GM12878 (cell line): ENCODE results near the gene KDM6B. TPM values are rescaled to one million over a fixed set of nuclear protein-coding genes. Genes with fewer than 3 reads are reported as not detected.

Experiments
- BHLHE40 ChIP-seq, 2 experiments: fragments of 450-650 bp in 1 of 2; IDR thresholded peaks; 2 replicates each; pipeline ENCODE4 v1.6.1; 2011 to 2017; ENCODE audit warnings: low read depth in 2 of 2, borderline replicate concordance in 1 of 2, improper control_type of control experiment in 1 of 2, low read length in 1 of 2, mild to moderate bottlenecking in 1 of 2
- EZH2 ChIP-seq: IDR thresholded peaks from 2 replicates; pipeline ENCODE4 v1.6.1; 2012; ENCODE audit warnings: low read depth, mild to moderate bottlenecking, control low read depth, inconsistent platforms, low read length, borderline replicate concordance; ENCODE audit not compliant: control insufficient read depth
- MXI1 ChIP-seq: fragments of 150-350 bp; IDR thresholded peaks from 2 replicates; pipeline ENCODE4 v1.6.1; 2011; ENCODE audit warnings: low read depth, mild to moderate bottlenecking, inconsistent platforms, low read length, improper control_type of control experiment
- NFYB ChIP-seq: IDR thresholded peaks from 2 replicates; pipeline ENCODE4 v1.6.1; 2011; ENCODE audit warnings: low read depth, mild to moderate bottlenecking, low read length, improper control_type of control experiment, moderate library complexity; ENCODE audit not compliant: insufficient read depth
- POLR2AphosphoS2 ChIP-seq: IDR thresholded peaks from 2 replicates; pipeline ENCODE4 v1.6.1; 2011; ENCODE audit warnings: low read depth, mild to moderate bottlenecking, low read length, improper control_type of control experiment, moderate library complexity
- SIN3A ChIP-seq: IDR thresholded peaks from 2 replicates; pipeline ENCODE4 v1.6.1; 2012; ENCODE audit warnings: low read depth, low read length, improper control_type of control experiment
- TCF12 ChIP-seq: IDR thresholded peaks from 2 replicates; pipeline ENCODE4 v1.6.1; 2011; ENCODE audit warnings: low read depth, mild to moderate bottlenecking, low read length
- YY1 ChIP-seq: IDR thresholded peaks from 2 replicates; pipeline ENCODE4 v1.6.1; 2011; ENCODE audit warnings: low read depth, mild to moderate bottlenecking, low read length
- ZNF24 ChIP-seq: fragments of 450-650 bp; IDR thresholded peaks from 2 replicates; pipeline ENCODE4 v1.6.1; 2017; ENCODE audit warnings: antibody characterized with exemption, mild to moderate bottlenecking
- polyA plus RNA-seq, 11 experiments: library from polyadenylated mRNA; depleted of rRNA in 4 of 11; unstranded in 6 of 11; stranded (reverse) in 5 of 11; fragments of >200 nt; fragmentation: Nextera tagmentation in 4 of 11; fragmentation: Illumina TruSeq in 1 of 11; extraction: Ambion mirVana in 4 of 11; extraction: Trizol in 1 of 11; gene quantifications; 1 replicate in 1 of 11; 2 replicates in 10 of 11; pipeline versions ENCODE4 v1.2.1 to v1.2.3, GENCODE V29; 2011 to 2016; ENCODE audit warnings: inconsistent platforms in 2 of 11, missing spikeins in 2 of 11, low read depth in 1 of 11
- total RNA-seq, 4 experiments: library from RNA; depleted of rRNA in 3 of 4; stranded (reverse); fragments of >200 nt in 3 of 4; fragmentation: Illumina TruSeq in 1 of 4; extraction: Trizol in 1 of 4; gene quantifications; 2 replicates each; pipeline versions ENCODE4 v1.2.1 to v1.2.3, GENCODE V29; 2013 to 2021
- TF ChIP-seq, protein P1 (sequence below): IDR thresholded peaks from 2 replicates; pipeline ENCODE4 v1.6.1; 2011; ENCODE audit warnings: borderline replicate concordance, low read depth, mild to moderate bottlenecking, moderate library complexity, low read length; ENCODE audit not compliant: insufficient read depth, poor library complexity, severe bottlenecking
- TF ChIP-seq, protein P2 (sequence below): fragments of 450-650 bp; IDR thresholded peaks from 2 replicates; pipeline ENCODE4 v1.6.1; 2016; ENCODE audit warnings: mild to moderate bottlenecking, moderate library complexity, borderline replicate concordance
- TF ChIP-seq, protein P3 (sequence below): IDR thresholded peaks from 2 replicates; pipeline ENCODE4 v1.6.1; 2011; ENCODE audit warnings: low read depth, mild to moderate bottlenecking, low read length, moderate library complexity, borderline replicate concordance; ENCODE audit errors: extremely low read depth

KDM6B gene
- total and polyA plus RNA-seq, 10 of the 15 experiments (the other 5 are each of a cell fraction or from before 2014, with no cell fraction given) = 0.05 to 33.5 (median 2.3) TPM

DNA sequence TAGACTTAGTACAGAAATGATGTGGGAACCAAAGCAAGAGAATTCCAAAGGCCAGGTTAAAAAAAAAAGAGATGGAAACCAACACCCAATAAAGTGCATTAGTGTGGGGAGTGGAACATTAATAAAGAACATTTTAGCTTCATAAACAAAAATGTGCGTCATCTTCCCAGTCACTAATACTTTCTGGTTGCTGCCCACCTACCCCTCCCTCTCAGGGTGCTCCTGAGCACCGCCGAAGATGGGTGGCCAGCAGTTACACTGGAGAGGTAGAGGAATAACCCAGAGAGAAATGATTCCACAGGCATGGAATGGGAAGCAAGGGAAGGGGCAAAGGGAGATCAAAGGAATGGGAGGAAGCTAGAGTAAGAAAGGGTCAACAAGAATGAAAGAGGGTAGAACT, 48.6 kb downstream of the KDM6B start (continued):
- no peak for TF ChIP-seq YY1
- TF ChIP-seq ZNF24 = no peak
- no peak for TF ChIP-seq TCF12
- TF ChIP-seq, protein P1, sequence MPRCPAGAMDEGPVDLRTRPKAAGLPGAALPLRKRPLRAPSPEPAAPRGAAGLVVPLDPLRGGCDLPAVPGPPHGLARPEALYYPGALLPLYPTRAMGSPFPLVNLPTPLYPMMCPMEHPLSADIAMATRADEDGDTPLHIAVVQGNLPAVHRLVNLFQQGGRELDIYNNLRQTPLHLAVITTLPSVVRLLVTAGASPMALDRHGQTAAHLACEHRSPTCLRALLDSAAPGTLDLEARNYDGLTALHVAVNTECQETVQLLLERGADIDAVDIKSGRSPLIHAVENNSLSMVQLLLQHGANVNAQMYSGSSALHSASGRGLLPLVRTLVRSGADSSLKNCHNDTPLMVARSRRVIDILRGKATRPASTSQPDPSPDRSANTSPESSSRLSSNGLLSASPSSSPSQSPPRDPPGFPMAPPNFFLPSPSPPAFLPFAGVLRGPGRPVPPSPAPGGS = no peak
- TF ChIP-seq BHLHE40 (IDR thresholded peaks at IDR 0.05; ENCODE audit: borderline replicate concordance in 1 of 2, low read depth in 2 of 2, low read length in 1 of 2) = no peak
- TF ChIP-seq, protein P2, sequence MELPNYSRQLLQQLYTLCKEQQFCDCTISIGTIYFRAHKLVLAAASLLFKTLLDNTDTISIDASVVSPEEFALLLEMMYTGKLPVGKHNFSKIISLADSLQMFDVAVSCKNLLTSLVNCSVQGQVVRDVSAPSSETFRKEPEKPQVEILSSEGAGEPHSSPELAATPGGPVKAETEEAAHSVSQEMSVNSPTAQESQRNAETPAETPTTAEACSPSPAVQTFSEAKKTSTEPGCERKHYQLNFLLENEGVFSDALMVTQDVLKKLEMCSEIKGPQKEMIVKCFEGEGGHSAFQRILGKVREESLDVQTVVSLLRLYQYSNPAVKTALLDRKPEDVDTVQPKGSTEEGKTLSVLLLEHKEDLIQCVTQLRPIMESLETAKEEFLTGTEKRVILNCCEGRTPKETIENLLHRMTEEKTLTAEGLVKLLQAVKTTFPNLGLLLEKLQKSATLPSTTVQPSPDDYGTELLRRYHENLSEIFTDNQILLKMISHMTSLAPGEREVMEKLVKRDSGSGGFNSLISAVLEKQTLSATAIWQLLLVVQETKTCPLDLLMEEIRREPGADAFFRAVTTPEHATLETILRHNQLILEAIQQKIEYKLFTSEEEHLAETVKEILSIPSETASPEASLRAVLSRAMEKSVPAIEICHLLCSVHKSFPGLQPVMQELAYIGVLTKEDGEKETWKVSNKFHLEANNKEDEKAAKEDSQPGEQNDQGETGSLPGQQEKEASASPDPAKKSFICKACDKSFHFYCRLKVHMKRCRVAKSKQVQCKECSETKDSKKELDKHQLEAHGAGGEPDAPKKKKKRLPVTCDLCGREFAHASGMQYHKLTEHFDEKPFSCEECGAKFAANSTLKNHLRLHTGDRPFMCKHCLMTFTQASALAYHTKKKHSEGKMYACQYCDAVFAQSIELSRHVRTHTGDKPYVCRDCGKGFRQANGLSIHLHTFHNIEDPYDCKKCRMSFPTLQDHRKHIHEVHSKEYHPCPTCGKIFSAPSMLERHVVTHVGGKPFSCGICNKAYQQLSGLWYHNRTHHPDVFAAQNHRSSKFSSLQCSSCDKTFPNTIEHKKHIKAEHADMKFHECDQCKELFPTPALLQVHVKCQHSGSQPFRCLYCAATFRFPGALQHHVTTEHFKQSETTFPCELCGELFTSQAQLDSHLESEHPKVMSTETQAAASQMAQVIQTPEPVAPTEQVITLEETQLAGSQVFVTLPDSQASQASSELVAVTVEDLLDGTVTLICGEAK = no peak
- TF ChIP-seq POLR2AphosphoS2 = no peak
- TF ChIP-seq MXI1 = no peak
- TF ChIP-seq, protein P3, sequence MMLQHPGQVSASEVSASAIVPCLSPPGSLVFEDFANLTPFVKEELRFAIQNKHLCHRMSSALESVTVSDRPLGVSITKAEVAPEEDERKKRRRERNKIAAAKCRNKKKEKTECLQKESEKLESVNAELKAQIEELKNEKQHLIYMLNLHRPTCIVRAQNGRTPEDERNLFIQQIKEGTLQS = no peak
- no peak for TF ChIP-seq NFYB
- TF ChIP-seq SIN3A = no peak
- no peak for TF ChIP-seq EZH2

Other genes with a start within 250 kb of the KDM6B start
Only the 7 nearest of the 19 such genes appear.
- gene TMEM88, start 20.8 kb downstream of the KDM6B start, total RNA-seq (2014; rRNA removed) = 0.16 and 0.62 TPM in 2 replicates
- gene TMEM88, start 20.8 kb downstream of the KDM6B start, total RNA-seq (2014; rRNA removed; fragmentation: Illumina TruSeq; extraction: Trizol) = 0.28 TPM in 1 of 2 replicates, not detected in the other
- gene TMEM88, start 20.8 kb downstream of the KDM6B start, total RNA-seq (2021) = 0.69 and 1.1 TPM in 2 replicates
- gene TMEM88, start 20.8 kb downstream of the KDM6B start, polyA plus RNA-seq (2011; rRNA removed) = 0.20 TPM in 1 of 2 replicates, not detected in the other
- gene TMEM88, start 20.8 kb downstream of the KDM6B start, polyA plus RNA-seq (2014; fragmentation: Illumina TruSeq; extraction: Trizol) = 0.21 TPM in 1 of 2 replicates, not detected in the other
- not detected for gene TMEM88, start 20.8 kb downstream of the KDM6B start, polyA plus RNA-seq (2014; fragmentation: Nextera tagmentation; extraction: Ambion mirVana)
- 0.22 and 2.2 TPM in 2 replicates for gene TMEM88, start 20.8 kb downstream of the KDM6B start, polyA plus RNA-seq (2014; rRNA removed)
- gene TMEM88, start 20.8 kb downstream of the KDM6B start, polyA plus RNA-seq (2016; fragmentation: Nextera tagmentation; extraction: Ambion mirVana) = under 1 TPM in 1 of 2 experiments, not detected in 1; 0.24 TPM
- gene NAA38, start 23.3 kb downstream of the KDM6B start, total RNA-seq (2014; rRNA removed) = 197 and 248 TPM in 2 replicates
- gene NAA38, start 23.3 kb downstream of the KDM6B start, total RNA-seq (2014; rRNA removed; fragmentation: Illumina TruSeq; extraction: Trizol) = 98.5 and 108 TPM in 2 replicates
- gene NAA38, start 23.3 kb downstream of the KDM6B start, total RNA-seq (2021) = 112 and 116 TPM in 2 replicates
- 28.4 and 82.1 TPM in 2 replicates for gene NAA38, start 23.3 kb downstream of the KDM6B start, polyA plus RNA-seq (2011; rRNA removed)
- 2.7 and 31.5 TPM in 2 replicates for gene NAA38, start 23.3 kb downstream of the KDM6B start, polyA plus RNA-seq (2014; fragmentation: Illumina TruSeq; extraction: Trizol)
- gene NAA38, start 23.3 kb downstream of the KDM6B start, polyA plus RNA-seq (2014; fragmentation: Nextera tagmentation; extraction: Ambion mirVana) = 100 to 1,000 TPM; 206 to 231 TPM
- 223 and 292 TPM in 2 replicates for gene NAA38, start 23.3 kb downstream of the KDM6B start, polyA plus RNA-seq (2014; rRNA removed)
- gene NAA38, start 23.3 kb downstream of the KDM6B start, polyA plus RNA-seq (2016; fragmentation: Nextera tagmentation; extraction: Ambion mirVana) = 100 to 1,000 TPM; 323 to 337 TPM
- 6.8 and 8.4 TPM in 2 replicates for gene CYB5D1, start 23.8 kb downstream of the KDM6B start, total RNA-seq (2014; rRNA removed)
- gene CYB5D1, start 23.8 kb downstream of the KDM6B start, total RNA-seq (2014; rRNA removed; fragmentation: Illumina TruSeq; extraction: Trizol) = 5.8 and 6.6 TPM in 2 replicates
- gene CYB5D1, start 23.8 kb downstream of the KDM6B start, total RNA-seq (2021) = 7.7 and 7.9 TPM in 2 replicates
- gene CYB5D1, start 23.8 kb downstream of the KDM6B start, polyA plus RNA-seq (2011; rRNA removed) = 6.1 and 7.3 TPM in 2 replicates
- gene CYB5D1, start 23.8 kb downstream of the KDM6B start, polyA plus RNA-seq (2014; fragmentation: Illumina TruSeq; extraction: Trizol) = 8.7 and 10.7 TPM in 2 replicates
- gene CYB5D1, start 23.8 kb downstream of the KDM6B start, polyA plus RNA-seq (2014; fragmentation: Nextera tagmentation; extraction: Ambion mirVana) = 1 to 10 TPM; 1.6 TPM
- 6.9 and 8.1 TPM in 2 replicates for gene CYB5D1, start 23.8 kb downstream of the KDM6B start, polyA plus RNA-seq (2014; rRNA removed)
- gene CYB5D1, start 23.8 kb downstream of the KDM6B start, polyA plus RNA-seq (2016; fragmentation: Nextera tagmentation; extraction: Ambion mirVana) = 1 to 10 TPM; 4.3 to 5.0 TPM
- 53.9 and 58.8 TPM in 2 replicates for gene CHD3, start 54.6 kb downstream of the KDM6B start, total RNA-seq (2014; rRNA removed)
- gene CHD3, start 54.6 kb downstream of the KDM6B start, total RNA-seq (2014; rRNA removed; fragmentation: Illumina TruSeq; extraction: Trizol) = 36.8 and 37.4 TPM in 2 replicates
- gene CHD3, start 54.6 kb downstream of the KDM6B start, total RNA-seq (2021) = 77.5 and 86.8 TPM in 2 replicates
- gene CHD3, start 54.6 kb downstream of the KDM6B start, polyA plus RNA-seq (2011; rRNA removed) = 32.2 and 40.8 TPM in 2 replicates
- gene CHD3, start 54.6 kb downstream of the KDM6B start, polyA plus RNA-seq (2014; fragmentation: Illumina TruSeq; extraction: Trizol) = 53.9 and 56.1 TPM in 2 replicates
- gene CHD3, start 54.6 kb downstream of the KDM6B start, polyA plus RNA-seq (2014; fragmentation: Nextera tagmentation; extraction: Ambion mirVana) = 1 to 10 TPM; 1.4 to 3.3 TPM
- gene CHD3, start 54.6 kb downstream of the KDM6B start, polyA plus RNA-seq (2014; rRNA removed) = 55.1 and 69.0 TPM in 2 replicates
- 10 to 100 TPM; 13.2 to 14.4 TPM for gene CHD3, start 54.6 kb downstream of the KDM6B start, polyA plus RNA-seq (2016; fragmentation: Nextera tagmentation; extraction: Ambion mirVana)
- gene RNF227, start 82.1 kb downstream of the KDM6B start, total RNA-seq (2014; rRNA removed) = 1.0 and 1.3 TPM in 2 replicates
- gene RNF227, start 82.1 kb downstream of the KDM6B start, total RNA-seq (2014; rRNA removed; fragmentation: Illumina TruSeq; extraction: Trizol) = 1.0 and 1.3 TPM in 2 replicates
- gene RNF227, start 82.1 kb downstream of the KDM6B start, total RNA-seq (2021) = 0.90 and 1.6 TPM in 2 replicates
- 2.8 and 3.5 TPM in 2 replicates for gene RNF227, start 82.1 kb downstream of the KDM6B start, polyA plus RNA-seq (2011; rRNA removed)
- 1.1 and 1.5 TPM in 2 replicates for gene RNF227, start 82.1 kb downstream of the KDM6B start, polyA plus RNA-seq (2014; fragmentation: Illumina TruSeq; extraction: Trizol)
- gene RNF227, start 82.1 kb downstream of the KDM6B start, polyA plus RNA-seq (2014; fragmentation: Nextera tagmentation; extraction: Ambion mirVana) = under 1 TPM; 0.49 to 0.87 TPM
- 1.7 and 5.0 TPM in 2 replicates for gene RNF227, start 82.1 kb downstream of the KDM6B start, polyA plus RNA-seq (2014; rRNA removed)
- 1 to 10 TPM; 1.2 to 2.4 TPM for gene RNF227, start 82.1 kb downstream of the KDM6B start, polyA plus RNA-seq (2016; fragmentation: Nextera tagmentation; extraction: Ambion mirVana)
- gene KCNAB3, start 95.6 kb downstream of the KDM6B start, total RNA-seq (2014; rRNA removed) = 1.9 and 2.3 TPM in 2 replicates
- 1.2 and 1.6 TPM in 2 replicates for gene KCNAB3, start 95.6 kb downstream of the KDM6B start, total RNA-seq (2014; rRNA removed; fragmentation: Illumina TruSeq; extraction: Trizol)
- gene KCNAB3, start 95.6 kb downstream of the KDM6B start, total RNA-seq (2021) = 3.9 and 7.0 TPM in 2 replicates
- 1.6 and 1.9 TPM in 2 replicates for gene KCNAB3, start 95.6 kb downstream of the KDM6B start, polyA plus RNA-seq (2011; rRNA removed)
- gene KCNAB3, start 95.6 kb downstream of the KDM6B start, polyA plus RNA-seq (2014; fragmentation: Illumina TruSeq; extraction: Trizol) = 2.0 and 2.6 TPM in 2 replicates
- under 1 TPM; 0.22 to 0.42 TPM for gene KCNAB3, start 95.6 kb downstream of the KDM6B start, polyA plus RNA-seq (2014; fragmentation: Nextera tagmentation; extraction: Ambion mirVana)
- 6.3 and 7.9 TPM in 2 replicates for gene KCNAB3, start 95.6 kb downstream of the KDM6B start, polyA plus RNA-seq (2014; rRNA removed)
- gene KCNAB3, start 95.6 kb downstream of the KDM6B start, polyA plus RNA-seq (2016; fragmentation: Nextera tagmentation; extraction: Ambion mirVana) = 1 to 10 TPM; 1.5 to 1.7 TPM
- gene TRAPPC1, start 97.7 kb downstream of the KDM6B start, total RNA-seq (2014; rRNA removed) = 42.3 and 46.4 TPM in 2 replicates
- 28.7 and 31.3 TPM in 2 replicates for gene TRAPPC1, start 97.7 kb downstream of the KDM6B start, total RNA-seq (2014; rRNA removed; fragmentation: Illumina TruSeq; extraction: Trizol)
- 173 and 193 TPM in 2 replicates for gene TRAPPC1, start 97.7 kb downstream of the KDM6B start, total RNA-seq (2021)
- gene TRAPPC1, start 97.7 kb downstream of the KDM6B start, polyA plus RNA-seq (2011; rRNA removed) = 78.6 and 93.1 TPM in 2 replicates
- 197 and 224 TPM in 2 replicates for gene TRAPPC1, start 97.7 kb downstream of the KDM6B start, polyA plus RNA-seq (2014; fragmentation: Illumina TruSeq; extraction: Trizol)
- gene TRAPPC1, start 97.7 kb downstream of the KDM6B start, polyA plus RNA-seq (2014; fragmentation: Nextera tagmentation; extraction: Ambion mirVana) = 100 to 1,000 TPM in 1 of 2 experiments, 10 to 100 TPM in 1; 95.5 to 113 TPM
- 156 and 166 TPM in 2 replicates for gene TRAPPC1, start 97.7 kb downstream of the KDM6B start, polyA plus RNA-seq (2014; rRNA removed)
- 100 to 1,000 TPM; 298 to 306 TPM for gene TRAPPC1, start 97.7 kb downstream of the KDM6B start, polyA plus RNA-seq (2016; fragmentation: Nextera tagmentation; extraction: Ambion mirVana)